Astrocyte of the hippocampus (primary cell): ENCODE results near the gene MIB2.

Experiments
- DNase-seq: peaks from one replicate; pipeline ENCODE4 v3.0.0; 2011; ENCODE audit warnings: low read depth, low spot score

Gene MIB2

GRCh38 chr1:1678581-1679380 lies 63.5 kb downstream of the MIB2 start:
- peak; percentile 22 for DNase-seq
